ENCODE measurements around the gene BCAS1. TPM values are rescaled to one million over a fixed set of nuclear protein-coding genes. Genes with fewer than 3 reads are reported as not detected.

Gene BCAS1
- polyA plus RNA-seq, 1 of the 3 experiments (the other 2 are of a cell fraction): not detected

DNA sequence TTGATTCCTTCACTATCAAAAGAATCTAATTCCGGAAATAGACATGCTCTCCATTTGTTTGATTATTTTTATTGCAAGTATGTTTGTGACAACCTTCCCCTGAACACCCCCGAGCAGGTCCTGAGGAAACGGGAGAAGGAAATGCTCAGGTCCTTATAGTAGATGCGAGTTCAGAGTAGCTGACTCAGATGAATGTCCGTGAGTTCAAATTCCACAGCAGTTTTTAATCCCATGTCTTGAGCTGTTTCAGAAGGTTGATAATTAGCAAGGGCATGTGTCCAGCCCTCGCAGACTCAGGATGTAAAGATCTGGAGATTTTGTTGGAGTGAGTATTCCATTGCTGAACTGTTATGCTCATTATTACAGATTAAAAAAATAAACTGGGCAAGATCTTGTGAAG lies 169.3 kb downstream of the BCAS1 start (continued):
- TF ChIP-seq TEAD4 (IDR thresholded peaks at IDR 0.05; ENCODE audit: borderline replicate concordance, insufficient read depth): no peak
- TF ChIP-seq MEF2A (IDR thresholded peaks at IDR 0.05; ENCODE audit: borderline replicate concordance, low read depth): no peak
- TF ChIP-seq RXRA (IDR thresholded peaks at IDR 0.05; ENCODE audit: borderline replicate concordance, low read depth): no peak; the same call in 1 of the 2 replicates
- no peak for TF ChIP-seq RCOR1 (IDR thresholded peaks at IDR 0.05; ENCODE audit: low read length)
- TF ChIP-seq, protein P1, sequence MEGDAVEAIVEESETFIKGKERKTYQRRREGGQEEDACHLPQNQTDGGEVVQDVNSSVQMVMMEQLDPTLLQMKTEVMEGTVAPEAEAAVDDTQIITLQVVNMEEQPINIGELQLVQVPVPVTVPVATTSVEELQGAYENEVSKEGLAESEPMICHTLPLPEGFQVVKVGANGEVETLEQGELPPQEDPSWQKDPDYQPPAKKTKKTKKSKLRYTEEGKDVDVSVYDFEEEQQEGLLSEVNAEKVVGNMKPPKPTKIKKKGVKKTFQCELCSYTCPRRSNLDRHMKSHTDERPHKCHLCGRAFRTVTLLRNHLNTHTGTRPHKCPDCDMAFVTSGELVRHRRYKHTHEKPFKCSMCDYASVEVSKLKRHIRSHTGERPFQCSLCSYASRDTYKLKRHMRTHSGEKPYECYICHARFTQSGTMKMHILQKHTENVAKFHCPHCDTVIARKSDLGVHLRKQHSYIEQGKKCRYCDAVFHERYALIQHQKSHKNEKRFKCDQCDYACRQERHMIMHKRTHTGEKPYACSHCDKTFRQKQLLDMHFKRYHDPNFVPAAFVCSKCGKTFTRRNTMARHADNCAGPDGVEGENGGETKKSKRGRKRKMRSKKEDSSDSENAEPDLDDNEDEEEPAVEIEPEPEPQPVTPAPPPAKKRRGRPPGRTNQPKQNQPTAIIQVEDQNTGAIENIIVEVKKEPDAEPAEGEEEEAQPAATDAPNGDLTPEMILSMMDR (IDR thresholded peaks at IDR 0.05): no peak
- TF ChIP-seq POLR2AphosphoS5 (IDR thresholded peaks at IDR 0.05; ENCODE audit: low read depth, low read length): no peak; the same call in 1 of the 2 replicates
- TF ChIP-seq RAD21 (IDR thresholded peaks at IDR 0.05; ENCODE audit: low read length): no peak
- TF ChIP-seq GATA2 (CRISPR knock-in tag; IDR thresholded peaks at IDR 0.05): no peak
- TF ChIP-seq, protein P2, sequence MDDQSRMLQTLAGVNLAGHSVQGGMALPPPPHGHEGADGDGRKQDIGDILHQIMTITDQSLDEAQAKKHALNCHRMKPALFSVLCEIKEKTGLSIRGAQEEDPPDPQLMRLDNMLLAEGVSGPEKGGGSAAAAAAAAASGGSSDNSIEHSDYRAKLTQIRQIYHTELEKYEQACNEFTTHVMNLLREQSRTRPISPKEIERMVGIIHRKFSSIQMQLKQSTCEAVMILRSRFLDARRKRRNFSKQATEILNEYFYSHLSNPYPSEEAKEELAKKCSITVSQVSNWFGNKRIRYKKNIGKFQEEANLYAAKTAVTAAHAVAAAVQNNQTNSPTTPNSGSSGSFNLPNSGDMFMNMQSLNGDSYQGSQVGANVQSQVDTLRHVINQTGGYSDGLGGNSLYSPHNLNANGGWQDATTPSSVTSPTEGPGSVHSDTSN (IDR thresholded peaks at IDR 0.05): peak; percentile 64
- no peak for TF ChIP-seq MXI1 (IDR thresholded peaks at IDR 0.05; ENCODE audit: low read depth, low read length)
- no peak for TF ChIP-seq RFX5 (IDR thresholded peaks at IDR 0.05; ENCODE audit: low read length)
- TF ChIP-seq, protein P3, sequence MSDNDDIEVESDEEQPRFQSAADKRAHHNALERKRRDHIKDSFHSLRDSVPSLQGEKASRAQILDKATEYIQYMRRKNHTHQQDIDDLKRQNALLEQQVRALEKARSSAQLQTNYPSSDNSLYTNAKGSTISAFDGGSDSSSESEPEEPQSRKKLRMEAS (IDR thresholded peaks at IDR 0.05; ENCODE audit: low read depth): peak; percentile 39
- no peak for TF ChIP-seq TAF1 (IDR thresholded peaks at IDR 0.05; ENCODE audit: borderline replicate concordance, low read depth, low read length)
- TF ChIP-seq, protein P4, sequence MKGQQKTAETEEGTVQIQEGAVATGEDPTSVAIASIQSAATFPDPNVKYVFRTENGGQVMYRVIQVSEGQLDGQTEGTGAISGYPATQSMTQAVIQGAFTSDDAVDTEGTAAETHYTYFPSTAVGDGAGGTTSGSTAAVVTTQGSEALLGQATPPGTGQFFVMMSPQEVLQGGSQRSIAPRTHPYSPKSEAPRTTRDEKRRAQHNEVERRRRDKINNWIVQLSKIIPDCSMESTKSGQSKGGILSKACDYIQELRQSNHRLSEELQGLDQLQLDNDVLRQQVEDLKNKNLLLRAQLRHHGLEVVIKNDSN (IDR thresholded peaks at IDR 0.05; ENCODE audit: borderline replicate concordance, low read depth): no peak
- TF ChIP-seq SMC3 (IDR thresholded peaks at IDR 0.05; ENCODE audit: low read depth, low read length): no peak

DNA sequence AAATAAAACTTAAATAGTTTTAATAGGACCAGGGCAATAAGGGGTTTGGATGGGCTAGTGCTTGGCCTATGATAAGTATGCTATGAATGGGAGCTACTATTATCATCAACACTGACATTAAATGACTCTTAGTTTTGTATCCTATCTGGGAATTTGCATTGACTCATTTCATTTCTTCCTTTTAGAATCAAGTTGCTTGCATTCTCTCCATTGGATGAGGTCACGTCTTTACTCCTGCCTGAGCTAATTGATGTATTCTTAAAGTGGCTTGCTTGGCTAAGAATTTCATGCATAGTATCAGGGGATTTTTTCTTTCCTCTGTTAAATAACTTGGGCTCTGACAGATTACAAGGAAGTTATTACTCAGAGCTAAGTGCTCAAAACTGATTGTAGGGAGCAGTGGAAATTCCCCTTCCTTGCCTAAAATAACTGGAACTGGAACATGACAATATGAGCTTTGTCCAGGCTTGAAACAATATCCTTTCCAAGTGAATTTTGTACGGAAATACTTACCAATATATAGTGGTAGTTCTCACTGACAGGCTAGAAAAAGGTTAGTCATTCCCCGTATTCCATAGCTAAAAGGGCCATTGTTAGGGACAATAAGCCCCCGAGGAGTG lies 169.9 kb downstream of the BCAS1 start:
- POLR2A ChIA-PET: no interaction called here
- Histone ChIP-seq H3K4me1 (ENCODE audit: control insufficient read depth in 1 of 2, insufficient read depth in 2 of 2, low read depth in 1 of 2, low read length in 1 of 2) (peaks cover 31 to 36% of the 10 kb centered on the region in 2 experiments), H4K20me1 (ENCODE audit: insufficient read depth) (no peaks in the 10 kb centered on the region), H2AFZ (ENCODE audit: low read depth) (no peak overlapping the region), H3K27ac (ENCODE audit: low read depth in 2 of 2, low read length in 1 of 2) (peak overlapping the region; percentile 44 to 99), H3K27me3 (ENCODE audit: insufficient read depth) (no peaks in the 10 kb centered on the region), H3K9me2 (no peaks in the 10 kb centered on the region), H3K36me3 (replicated peaks in 1 of 2; ENCODE audit: control insufficient read depth in 1 of 2, insufficient read depth in 2 of 2, low read length in 1 of 2) (no peaks in the 10 kb centered on the region), H3K9me3 (no peaks in the 10 kb centered on the region), H3K4me3 (ENCODE audit: low read depth in 2 of 2, low read length in 1 of 2) (peak overlapping the region; percentile 21 to 35; a peak in 2 of 4 replicates), H3K9ac (peak overlapping the region; percentile 73), H3K4me2 (peak overlapping the region; percentile 65), H3K79me2 (ENCODE audit: insufficient read depth) (no peaks in the 10 kb centered on the region), H3F3A (replicated peaks; ENCODE audit: insufficient read depth) (peaks cover 42% of the 10 kb centered on the region)
- no peak for DNase-seq
- 6% methylated on average over 4 of the region's 4 CpGs for WGBS (ENCODE audit: low lambda C conversion rate)
- CTCF ChIA-PET: interaction anchor here (0.9 to 2.7 kb wide), 4 partner anchors 16 to 322 kb away, joined by 3 to 20 read pairs (median 6); no protein-coding TSS in a partner anchor
- TF ChIP-seq CHD2 (IDR thresholded peaks at IDR 0.05; ENCODE audit: low read length, partially characterized antibody) (no peak), EP300 (IDR thresholded peaks at IDR 0.05; ENCODE audit: borderline replicate concordance in 1 of 2, low read depth in 1 of 2, low read length in 1 of 2) (peak in 1 of 2 experiments; percentile 82; a peak in 1 of 4 replicates), TEAD4 (IDR thresholded peaks at IDR 0.05; ENCODE audit: borderline replicate concordance, insufficient read depth) (peak; percentile 77; the same call in 1 of the 2 replicates), FOXM1 (IDR thresholded peaks at IDR 0.05; ENCODE audit: low read depth) (0 out of 2 replicates have a peak, but pooled peaks have one; percentile 47), ELF1 (IDR thresholded peaks at IDR 0.05) (no peak), NFIC (IDR thresholded peaks at IDR 0.05; ENCODE audit: borderline replicate concordance) (peak; percentile 63), EZH2phosphoT487 (IDR thresholded peaks at IDR 0.05; ENCODE audit: borderline replicate concordance, low read depth) (no peak), SMC3 (IDR thresholded peaks at IDR 0.05; ENCODE audit: low read depth, low read length) (no peak), POLR2AphosphoS5 (IDR thresholded peaks at IDR 0.05; ENCODE audit: low read depth, low read length) (peak; percentile 20; the same call in 1 of the 2 replicates), SIN3A (IDR thresholded peaks at IDR 0.05; ENCODE audit: borderline replicate concordance, low read depth, low read length) (no peak), YY1 (IDR thresholded peaks at IDR 0.05; ENCODE audit: low read depth) (no peak), RAD21 (IDR thresholded peaks at IDR 0.05; ENCODE audit: low read length) (no peak)
- TF ChIP-seq, protein P5, sequence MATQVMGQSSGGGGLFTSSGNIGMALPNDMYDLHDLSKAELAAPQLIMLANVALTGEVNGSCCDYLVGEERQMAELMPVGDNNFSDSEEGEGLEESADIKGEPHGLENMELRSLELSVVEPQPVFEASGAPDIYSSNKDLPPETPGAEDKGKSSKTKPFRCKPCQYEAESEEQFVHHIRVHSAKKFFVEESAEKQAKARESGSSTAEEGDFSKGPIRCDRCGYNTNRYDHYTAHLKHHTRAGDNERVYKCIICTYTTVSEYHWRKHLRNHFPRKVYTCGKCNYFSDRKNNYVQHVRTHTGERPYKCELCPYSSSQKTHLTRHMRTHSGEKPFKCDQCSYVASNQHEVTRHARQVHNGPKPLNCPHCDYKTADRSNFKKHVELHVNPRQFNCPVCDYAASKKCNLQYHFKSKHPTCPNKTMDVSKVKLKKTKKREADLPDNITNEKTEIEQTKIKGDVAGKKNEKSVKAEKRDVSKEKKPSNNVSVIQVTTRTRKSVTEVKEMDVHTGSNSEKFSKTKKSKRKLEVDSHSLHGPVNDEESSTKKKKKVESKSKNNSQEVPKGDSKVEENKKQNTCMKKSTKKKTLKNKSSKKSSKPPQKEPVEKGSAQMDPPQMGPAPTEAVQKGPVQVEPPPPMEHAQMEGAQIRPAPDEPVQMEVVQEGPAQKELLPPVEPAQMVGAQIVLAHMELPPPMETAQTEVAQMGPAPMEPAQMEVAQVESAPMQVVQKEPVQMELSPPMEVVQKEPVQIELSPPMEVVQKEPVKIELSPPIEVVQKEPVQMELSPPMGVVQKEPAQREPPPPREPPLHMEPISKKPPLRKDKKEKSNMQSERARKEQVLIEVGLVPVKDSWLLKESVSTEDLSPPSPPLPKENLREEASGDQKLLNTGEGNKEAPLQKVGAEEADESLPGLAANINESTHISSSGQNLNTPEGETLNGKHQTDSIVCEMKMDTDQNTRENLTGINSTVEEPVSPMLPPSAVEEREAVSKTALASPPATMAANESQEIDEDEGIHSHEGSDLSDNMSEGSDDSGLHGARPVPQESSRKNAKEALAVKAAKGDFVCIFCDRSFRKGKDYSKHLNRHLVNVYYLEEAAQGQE (IDR thresholded peaks at IDR 0.05; ENCODE audit: low read depth, low read length): no peak

Data from SK-N-SH (cell line).